GM10266 (cell line): ENCODE measurements around the gene IWS1.

Experiments used
- DNase-seq: peaks from one replicate; pipeline ENCODE4 v3.0.0; 2012; ENCODE audit errors: extremely low spot score
- CTCF ChIP-seq: IDR thresholded peaks from 2 replicates; pipeline ENCODE4 v1.5.1; 2012; ENCODE audit warnings: mild to moderate bottlenecking, low read depth; ENCODE audit not compliant: control insufficient read depth, insufficient read depth; ENCODE audit errors: missing control alignments

IWS1 gene

GRCh38 chr2:127434515-127434914 is 91.8 kb downstream of the IWS1 start:
- no peak for DNase-seq

GRCh38 chr2:127431408-127432023 is 94.8 kb downstream of the IWS1 start:
- no peak for TF ChIP-seq CTCF
- no peak for DNase-seq

More at GRCh38 chr2:127434515-127434914, 91.8 kb downstream of the IWS1 start:
- no peak for TF ChIP-seq CTCF
